HepG2 (cell line): ENCODE results near the gene TSR1. TPM values are rescaled to one million over a fixed set of nuclear protein-coding genes. Genes with fewer than 3 reads are reported as not detected.
A peak's percentile ranks its signal among the peaks of the same experiment; 100 is the strongest.

ENCODE experiments used
- ATAC-seq: fragments of 200-7000 bp; cut with Tn5 transposase; 3 replicates; pipeline ENCODE4 v1.9.1; 2020; ENCODE audit warnings: mild to moderate bottlenecking, moderate library complexity
- BruUV-seq: library from RNA; stranded (reverse); fragments of 400-500 nt; replicated peaks from 2 replicates; lab custom pipeline; 2021; lab: Mats Ljungman, UMichigan
- CTCF ChIA-PET: fragments of 300-600 bp; formaldehyde crosslinking; extraction: SDS; loops from one replicate; lab custom pipeline; 2021; ENCODE audit warnings: low total read pairs, inconsistent platforms, low intra/inter-chr PET ratio; lab: Yijun Ruan, JAX
- POLR2A ChIA-PET: fragments of 350-600 bp; sonication (Branson Sonifier 250); formaldehyde crosslinking; loops from one replicate; lab custom pipeline; 2020; ENCODE audit warnings: antibody characterized with exemption, inconsistent platforms; lab: Yijun Ruan, JAX
- DNase-seq: peaks from one replicate; pipeline ENCODE4 v3.0.0-alpha.2; 2015; ENCODE audit warnings: low spot score
- FAIRE-seq: peaks from 3 replicates; lab custom pipeline; 2011; peaks lifted over from hg19 to GRCh38; lab: Jason Lieb, UNC
- H2AFZ ChIP-seq: one replicate; pipeline ENCODE4 v1.6.1; 2011; ENCODE audit warnings: low read length, inconsistent platforms
- H3K27ac ChIP-seq: fragments of 300-600 bp; 3 replicates; pipeline ENCODE4 v1.8.0; 2011; ENCODE audit warnings: mixed run types, mild to moderate bottlenecking, mixed read lengths, low read length, inconsistent platforms; ENCODE audit not compliant: insufficient read depth; ENCODE audit errors: extremely low read length
- H3K27me3 ChIP-seq, 2 experiments: fragments of 200-600 bp in 1 of 2; 2 replicates in 1 of 2; 3 replicates in 1 of 2; pipeline versions ENCODE4 v1.6.0 to v1.8.0; 2011; ENCODE audit warnings: low read length in 2 of 2, mild to moderate bottlenecking in 2 of 2, moderate library complexity in 2 of 2, inconsistent platforms in 1 of 2; ENCODE audit not compliant: insufficient read depth in 2 of 2, control insufficient read depth in 1 of 2
- H3K36me3 ChIP-seq, 2 experiments: fragments of 200-600 bp in 1 of 2; replicated peaks in 1 of 2; 2 replicates in 1 of 2; 3 replicates in 1 of 2; pipeline versions ENCODE4 v1.5.1 to v1.8.0; 2011; ENCODE audit warnings: low read length in 2 of 2, inconsistent platforms in 1 of 2; ENCODE audit not compliant: insufficient read depth in 2 of 2, control insufficient read depth in 1 of 2
- H3K4me1 ChIP-seq: 2 replicates; pipeline ENCODE4 v1.5.1; 2012; ENCODE audit warnings: low read length, inconsistent platforms; ENCODE audit not compliant: insufficient read depth
- H3K4me2 ChIP-seq: 2 replicates; pipeline ENCODE4 v1.6.0; 2011; ENCODE audit warnings: low read depth, low read length, inconsistent platforms
- H3K4me3 ChIP-seq, 3 experiments: fragments of 200-600 bp in 1 of 3; sonication (generic), shearing (Covaris generic) in 1 of 3; replicated peaks in 1 of 3; 2 replicates each; pipeline ENCODE4 v1.5.1; 2011 to 2016; ENCODE audit warnings: low read length in 3 of 3, inconsistent platforms in 2 of 3, low read depth in 2 of 3, mild to moderate bottlenecking in 2 of 3, control low read depth in 1 of 3, mixed read lengths in 1 of 3; ENCODE audit not compliant: insufficient read depth in 1 of 3
- H3K79me2 ChIP-seq: one replicate; pipeline ENCODE4 v1.6.1; 2011; ENCODE audit warnings: low read length, inconsistent platforms; ENCODE audit not compliant: insufficient read depth
- H3K9ac ChIP-seq: 2 replicates; pipeline ENCODE4 v1.6.0; 2011; ENCODE audit warnings: mild to moderate bottlenecking, low read depth, low read length, inconsistent platforms; ENCODE audit not compliant: insufficient read depth
- H3K9me3 ChIP-seq: 2 replicates; pipeline ENCODE4 v1.5.1; 2012; ENCODE audit warnings: mild to moderate bottlenecking, low read length
- H4K20me1 ChIP-seq: 2 replicates; pipeline ENCODE4 v1.6.0; 2011; ENCODE audit warnings: inconsistent platforms, mild to moderate bottlenecking, low read length, moderate library complexity; ENCODE audit not compliant: insufficient read depth
- DNMT1 ChIP-seq: sonication (generic); formaldehyde crosslinking; IDR thresholded peaks from 2 replicates; pipeline ENCODE4 v1.5.1; 2020; ENCODE audit warnings: mild to moderate bottlenecking, missing genetic modification reagents
- DNMT3B ChIP-seq: conservative IDR thresholded peaks from 2 replicates; pipeline ENCODE4 v1.6.1; 2016; ENCODE audit warnings: missing biosample characterization, control low read depth
- HNF1A ChIP-seq, 2 experiments: sonication (generic) in 1 of 2; formaldehyde crosslinking in 1 of 2; IDR thresholded peaks; 2 replicates each; pipeline versions ENCODE4 v1.4.0 to v1.6.1; 2016 to 2020; ENCODE audit warnings: borderline replicate concordance in 1 of 2, low read depth in 1 of 2, mild to moderate bottlenecking in 1 of 2, missing genetic modification reagents in 1 of 2
- NKX3-1 ChIP-seq: sonication (generic); formaldehyde crosslinking; IDR thresholded peaks from 2 replicates; pipeline ENCODE4 v1.5.0; 2020; ENCODE audit warnings: missing genetic modification reagents
- PHF20 ChIP-seq: sonication (generic); formaldehyde crosslinking; IDR thresholded peaks from 2 replicates; pipeline ENCODE4 v1.5.0; 2020; ENCODE audit warnings: mild to moderate bottlenecking, missing genetic modification reagents
- RFX5 ChIP-seq: IDR thresholded peaks from 2 replicates; pipeline ENCODE4 v1.6.1; 2011; ENCODE audit warnings: low read depth, low read length, improper control_type of control experiment
- SP5 ChIP-seq: IDR thresholded peaks from 2 replicates; pipeline ENCODE4 v1.6.1; 2016; ENCODE audit warnings: low read depth, borderline replicate concordance
- TAF15 ChIP-seq: fragments of 200-400 bp; formaldehyde crosslinking; IDR thresholded peaks from one replicate; pipeline ENCODE4 v1.6.1; 2018; ENCODE audit warnings: mild to moderate bottlenecking, low read depth, low read length; ENCODE audit not compliant: poor library complexity, severe bottlenecking
- ZFP37 ChIP-seq: sonication (generic); formaldehyde crosslinking; IDR thresholded peaks from 2 replicates; pipeline ENCODE4 v1.4.0; 2020; ENCODE audit warnings: missing genetic modification reagents, borderline replicate concordance
- ZNF230 ChIP-seq: sonication (generic); formaldehyde crosslinking; IDR thresholded peaks from 2 replicates; pipeline ENCODE4 v1.4.0; 2020; ENCODE audit warnings: mild to moderate bottlenecking, missing genetic modification reagents
- ZNF275 ChIP-seq: sonication (generic); formaldehyde crosslinking; IDR thresholded peaks from 2 replicates; pipeline ENCODE4 v1.8.0; 2022; ENCODE audit warnings: missing genetic modification reagents, mild to moderate bottlenecking, inconsistent platforms, borderline replicate concordance
- ZNF432 ChIP-seq: sonication (generic); formaldehyde crosslinking; IDR thresholded peaks from 2 replicates; pipeline ENCODE4 v1.5.0; 2020; ENCODE audit warnings: missing genetic modification reagents, mild to moderate bottlenecking, borderline replicate concordance
- ZNF550 ChIP-seq: sonication (generic); formaldehyde crosslinking; IDR thresholded peaks from 2 replicates; pipeline ENCODE4 v1.4.0; 2020; ENCODE audit warnings: mild to moderate bottlenecking, missing genetic modification reagents, borderline replicate concordance
- WGBS: methylation state at CpG from one replicate; pipeline ENCODE4 v1.1.6; 2017; ENCODE audit warnings: low lambda C conversion rate; 5-methylcytosine and 5-hydroxymethylcytosine counted together
- in situ Hi-C: cut with HindIII; loops from 2 replicates; pipeline ENCODE4 v1.10.0; 2017; ENCODE audit warnings: low pct_unique_long_range_greater_than_20kb; ENCODE audit not compliant: extremely low pct_ligation_motif_present
- intact Hi-C: fragments of 100-400 bp; cut with micrococcal nuclease; formaldehyde crosslinking; loops from one replicate; pipeline ENCODE4 v1.10.0; 2022; ENCODE audit not compliant: unreplicated experiment
- polyA plus RNA-seq, 8 experiments: library from polyadenylated mRNA; depleted of rRNA in 3 of 8; stranded (reverse) in 7 of 8; unstranded in 1 of 8; fragments of >200 nt; fragmentation: Illumina TruSeq in 4 of 8; extraction: Trizol in 4 of 8; gene quantifications; 2 replicates each; pipeline versions ENCODE4 v1.2.1 to v1.2.3, GENCODE V29; 2011 to 2016; ENCODE audit warnings: low read depth in 4 of 8, missing spikeins in 1 of 8, mixed read lengths in 1 of 8; ENCODE audit not compliant: insufficient read depth in 1 of 8
- total RNA-seq, 5 experiments: library from RNA; depleted of rRNA; stranded (reverse); fragments of >200 nt; fragmentation: Illumina TruSeq; extraction: Trizol; gene quantifications; 2 replicates each; pipeline ENCODE4 v1.2.3, GENCODE V29; 2016; ENCODE audit warnings: low read depth in 1 of 5

TSR1 gene
- total and polyA plus RNA-seq, 2 of the 13 experiments (the other 11 are each of a cell fraction or from before 2014, with no cell fraction given) = 7.1 to 65.8 TPM

- no peak overlapping the region for H3K9ac ChIP-seq
- TF ChIP-seq RFX5 (peak; percentile 86), ZNF275 (CRISPR knock-in tag) (no peak)
- H3K27ac ChIP-seq = no peak overlapping the region
- H3K79me2 ChIP-seq = no peaks in the 10 kb centered on the region
- ChIA-PET CTCF (no interaction called here), POLR2A (no interaction called here)
- no TSS peak for BruUV-seq
- FAIRE-seq (no peak), ATAC-seq (no peak), DNase-seq (no peak)
- H3K4me3 ChIP-seq = no peak overlapping the region
- H3K4me2 ChIP-seq = no peak overlapping the region
- no peak overlapping the region for H2AFZ ChIP-seq
- WGBS = 94% methylated on average over 5 of the region's 5 CpGs
- H3K9me3 ChIP-seq = no peaks in the 10 kb centered on the region
- peaks cover 14 to 73% of the 10 kb centered on the region in 2 experiments for H3K36me3 ChIP-seq
- H4K20me1 ChIP-seq = no peaks in the 10 kb centered on the region; the same call in 1 of the 2 replicates
- no peaks in the 10 kb centered on the region for H3K27me3 ChIP-seq
- no peaks in the 10 kb centered on the region for H3K4me1 ChIP-seq
- in situ Hi-C loops (no loop called here), intact Hi-C loops (no loop called here)
Measured at GRCh38 chr17:2289878-2290478, 46.3 kb downstream of the TSR1 start.

- H3K4me1 ChIP-seq = no peaks in the 10 kb centered on the region
- H3K4me3 ChIP-seq = no peak overlapping the region
- H3K9ac ChIP-seq = no peak overlapping the region
- CTCF ChIA-PET = no interaction called here
- no TSS peak for BruUV-seq
- FAIRE-seq = no peak
- no peak overlapping the region for H3K27ac ChIP-seq
- DNase-seq = no peak
- in situ Hi-C loops (no loop called here), intact Hi-C loops (no loop called here)
- no peaks in the 10 kb centered on the region for H3K79me2 ChIP-seq
- H3K9me3 ChIP-seq = no peaks in the 10 kb centered on the region
- ATAC-seq = no peak
- POLR2A ChIA-PET = no interaction called here
- H3K36me3 ChIP-seq = peaks cover 24 to 70% of the 10 kb centered on the region in 2 experiments
- no peaks in the 10 kb centered on the region for H3K27me3 ChIP-seq
- no peaks in the 10 kb centered on the region for H4K20me1 ChIP-seq
- no peak overlapping the region for H2AFZ ChIP-seq
- WGBS = 95% methylated on average over 6 of the region's 7 CpGs
- no peak overlapping the region for H3K4me2 ChIP-seq
- TF ChIP-seq HNF1A (IDR thresholded peaks at IDR 0.05; ENCODE audit: low read depth) = no peak
- no peak for TF ChIP-seq HNF1A (CRISPR knock-in tag; IDR thresholded peaks at IDR 0.05; ENCODE audit: borderline replicate concordance)
- no peak for TF ChIP-seq NKX3-1 (CRISPR knock-in tag)
- TF ChIP-seq DNMT3B (CRISPR knock-in tag) = no peak
- TF ChIP-seq ZFP37 = no peak
- no peak for TF ChIP-seq TAF15
- no peak for TF ChIP-seq PHF20 (CRISPR knock-in tag)
- TF ChIP-seq ZNF432 (CRISPR knock-in tag) = no peak
- TF ChIP-seq ZNF550 (CRISPR knock-in tag) = no peak
- TF ChIP-seq DNMT1 (CRISPR knock-in tag) = no peak
- no peak for TF ChIP-seq ZNF230 (CRISPR knock-in tag)
- no peak for TF ChIP-seq SP5 (CRISPR knock-in tag)
Measured at GRCh38 chr17:2283302-2283701, 53.0 kb downstream of the TSR1 start.
